Esophagus squamous epithelium (tissue), 5 donors: ENCODE results near the gene PGS1. TPM values are rescaled to one million over a fixed set of nuclear protein-coding genes. Genes with fewer than 3 reads are reported as not detected.

Source experiments
- DNase-seq: peaks from one replicate; lab custom pipeline; 2025; lab: John Stamatoyannopoulos, UW
- H3K27ac ChIP-seq, 4 donors: fragments of 200-600 bp; sonication (generic); one replicate each; pipeline ENCODE4 v1.5.1; 2016 to 2019; ENCODE audit warnings: mild to moderate bottlenecking in 1 of 4
- H3K27me3 ChIP-seq, 4 donors: fragments of 200-600 bp; sonication (generic); 1 replicate in 3 of 4; 2 replicates in 1 of 4; pipeline versions ENCODE4 v1.5.1 to v1.6.0; 2017 to 2021; ENCODE audit warnings: antibody characterized with exemption in 1 of 4
- H3K36me3 ChIP-seq, 3 donors: fragments of 200-600 bp; sonication (generic); one replicate each; pipeline ENCODE4 v1.5.1; 2016 to 2019
- H3K4me1 ChIP-seq, 3 donors: fragments of 200-600 bp; sonication (generic); one replicate each; pipeline ENCODE4 v1.5.1; 2017 to 2019
- H3K4me3 ChIP-seq, 4 donors: fragments of 200-600 bp; sonication (generic); 1 replicate in 3 of 4; 2 replicates in 1 of 4; pipeline ENCODE4 v1.5.1; 2016 to 2019; ENCODE audit warnings: mild to moderate bottlenecking in 2 of 4, moderate library complexity in 1 of 4
- H3K9me3 ChIP-seq, 3 donors: fragments of 200-600 bp; sonication (generic); one replicate each; pipeline ENCODE4 v1.5.1; 2016 to 2019
- CTCF ChIP-seq, 6 experiments: fragments of 450-650 bp in 4 of 6; fragments of 200-600 bp in 2 of 6; sonication (generic) in 2 of 6; IDR thresholded peaks; one replicate each; pipeline ENCODE4 v1.5.1; 2016 to 2019; ENCODE audit warnings: antibody characterized with exemption in 6 of 6, mild to moderate bottlenecking in 4 of 6, moderate library complexity in 4 of 6
- POLR2A ChIP-seq, 4 donors: fragments of 450-650 bp; IDR thresholded peaks; one replicate each; pipeline ENCODE4 v1.6.1; 2017; ENCODE audit warnings: antibody characterized with exemption in 4 of 4, mild to moderate bottlenecking in 4 of 4, moderate library complexity in 3 of 4
- WGBS, 2 donors: methylation state at CpG; one replicate each; pipeline ENCODE4 v1.1.5; 2018; 5-methylcytosine and 5-hydroxymethylcytosine counted together
- intact Hi-C: fragments of 100-400 bp; cut with DNase I; formaldehyde crosslinking; loops from one replicate; pipeline ENCODE4 v1.15.0; 2022
- total RNA-seq, 4 donors: library from RNA; depleted of rRNA; stranded (reverse); fragments of >200 nt; gene quantifications; one replicate each; pipeline ENCODE4 v1.1.0, GENCODE V29; 2016
- donor health status: DM: yes; HTN: yes; CAD: no.

The PGS1 gene
- total RNA-seq, 4 donors from 2014 or later: 18.6 to 32.4 (median 23.0) TPM

- Histone ChIP-seq H3K4me3 (no peak overlapping the region), H3K36me3 (peaks cover 51 to 100% (median 59%) of the 10 kb centered on the region in 3 donors), H3K27me3 (no peaks in the 10 kb centered on the region), H3K9me3 (no peaks in the 10 kb centered on the region), H3K4me1 (peaks cover 10 to 48% (median 16%) of the 10 kb centered on the region in 3 donors), H3K27ac (no peak overlapping the region)
- DNase-seq: no peak
- TF ChIP-seq POLR2A (IDR thresholded peaks at IDR 0.05) (no peak), CTCF (IDR thresholded peaks at IDR 0.05) (no peak)
- 63 to 100% methylated on average over 1 to 5 of the region's 6 CpGs for WGBS, 2 donors
- intact Hi-C loops: no loop called here
These were observed 21.3 kb downstream of the PGS1 start for GRCh38 chr17:78399693-78400144.

DNA sequence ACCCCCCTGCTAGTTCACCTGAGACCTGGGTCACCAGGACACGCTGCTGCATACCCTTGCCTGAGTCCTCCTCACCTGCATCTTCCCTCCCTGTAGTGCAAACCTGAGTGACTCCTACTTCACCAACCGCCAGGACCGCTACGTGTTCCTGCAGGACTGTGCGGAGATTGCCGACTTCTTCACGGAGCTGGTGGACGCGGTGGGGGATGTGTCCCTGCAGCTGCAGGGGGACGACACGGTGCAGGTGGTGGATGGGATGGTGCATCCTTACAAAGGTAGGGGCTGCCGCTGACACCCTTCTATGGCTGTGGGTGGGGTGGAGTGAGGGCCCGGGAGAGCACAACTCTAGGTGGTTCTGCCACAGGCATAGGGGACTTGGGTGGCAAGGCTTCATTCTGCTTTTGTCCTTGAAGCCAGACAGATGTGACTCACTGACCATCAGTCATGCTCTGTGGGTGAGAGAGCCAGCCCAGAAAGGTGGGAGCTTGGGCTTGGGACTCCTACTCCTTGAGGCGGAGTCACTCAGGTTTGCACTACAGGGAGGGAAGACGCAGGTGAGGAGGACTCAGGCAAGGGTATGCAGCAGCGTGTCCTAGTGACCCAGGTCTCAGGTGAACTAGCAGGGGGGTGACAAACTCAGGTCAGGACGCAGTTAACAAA lies 22.3 kb downstream of the PGS1 start:
- Histone ChIP-seq H3K36me3 (peaks cover 51 to 100% (median 57%) of the 10 kb centered on the region in 3 donors), H3K4me3 (no peak overlapping the region), H3K9me3 (no peaks in the 10 kb centered on the region), H3K27me3 (no peaks in the 10 kb centered on the region), H3K4me1 (peaks cover 10 to 39% (median 13%) of the 10 kb centered on the region in 3 donors), H3K27ac (no peak overlapping the region)
- intact Hi-C loops: no loop called here
- 64 to 79% methylated on average over 4 to 6 of the region's 17 CpGs for WGBS, 2 donors
- TF ChIP-seq POLR2A (IDR thresholded peaks at IDR 0.05) (no peak), CTCF (IDR thresholded peaks at IDR 0.05) (no peak)
- DNase-seq: no peak

GRCh38 chr17:78401246-78401645 lies 22.8 kb downstream of the PGS1 start:
- H3K4me3 ChIP-seq: no peak overlapping the region
- peaks cover 7 to 41% (median 13%) of the 10 kb centered on the region in 3 donors for H3K4me1 ChIP-seq
- WGBS, 2 donors: 10 to 67% methylated on average over 1 to 2 of the region's 6 CpGs
- H3K27me3 ChIP-seq: no peaks in the 10 kb centered on the region
- intact Hi-C loops: no loop called here
- H3K27ac ChIP-seq: no peak overlapping the region
- DNase-seq: no peak
- TF ChIP-seq POLR2A (IDR thresholded peaks at IDR 0.05): no peak
- no peak for TF ChIP-seq CTCF (IDR thresholded peaks at IDR 0.05)
- peaks cover 48 to 100% (median 57%) of the 10 kb centered on the region in 3 donors for H3K36me3 ChIP-seq
- H3K9me3 ChIP-seq: no peaks in the 10 kb centered on the region

DNA sequence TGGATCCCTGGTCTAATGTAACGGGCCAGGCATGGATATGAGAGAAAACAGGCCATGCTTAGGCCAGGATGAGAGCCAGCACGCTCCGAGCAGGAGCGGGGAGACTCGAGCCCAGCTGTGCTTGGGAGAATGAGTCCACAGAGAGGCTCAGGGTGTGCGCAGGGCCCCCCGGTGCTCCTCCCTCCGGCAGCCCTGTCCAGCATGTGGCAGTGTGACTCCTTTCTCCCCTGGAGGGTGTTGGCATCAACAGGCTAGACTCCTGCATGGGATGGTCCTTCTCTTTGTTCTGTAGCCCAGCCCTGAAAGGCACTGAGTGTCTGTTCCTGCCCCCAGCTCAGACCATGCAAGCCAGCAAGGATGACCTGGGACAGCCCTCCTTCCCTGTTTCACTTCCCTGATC lies 23.4 kb downstream of the PGS1 start:
- Histone ChIP-seq H3K27ac (no peak overlapping the region), H3K4me1 (peaks cover 5 to 47% (median 17%) of the 10 kb centered on the region in 3 donors), H3K36me3 (peaks cover 42 to 100% (median 57%) of the 10 kb centered on the region in 3 donors), H3K4me3 (no peak overlapping the region), H3K27me3 (no peaks in the 10 kb centered on the region), H3K9me3 (no peaks in the 10 kb centered on the region)
- WGBS, 2 donors: 73% methylated on average over 2 of the region's 8 CpGs; no CpG with 5 or more reads in 1 of the 2 donors
- no peak for TF ChIP-seq CTCF (IDR thresholded peaks at IDR 0.05)
- TF ChIP-seq POLR2A (IDR thresholded peaks at IDR 0.05): no peak
- intact Hi-C loops: no loop called here
- DNase-seq: no peak

DNA sequence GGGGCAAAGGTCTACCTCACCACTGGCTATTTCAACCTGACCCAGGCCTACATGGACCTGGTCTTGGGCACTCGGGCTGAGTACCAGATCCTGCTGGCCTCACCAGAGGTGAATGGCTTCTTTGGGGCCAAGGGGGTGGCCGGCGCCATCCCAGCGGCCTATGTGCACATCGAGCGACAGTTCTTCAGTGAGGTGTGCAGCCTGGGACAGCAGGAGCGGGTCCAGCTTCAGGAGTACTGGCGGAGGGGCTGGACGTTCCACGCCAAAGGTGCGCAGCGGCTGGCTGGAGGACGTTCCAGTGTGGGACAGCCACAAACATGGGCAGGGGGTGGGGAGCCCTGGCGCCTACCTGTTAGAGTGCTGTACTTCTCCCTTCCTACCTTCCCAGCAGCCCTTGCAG lies 25.4 kb downstream of the PGS1 start:
- Histone ChIP-seq H3K4me3 (no peak overlapping the region), H3K4me1 (peaks cover 24 to 48% (median 31%) of the 10 kb centered on the region in 3 donors), H3K27me3 (no peaks in the 10 kb centered on the region), H3K36me3 (peaks cover 37 to 85% (median 46%) of the 10 kb centered on the region in 3 donors), H3K9me3 (no peaks in the 10 kb centered on the region), H3K27ac (no peak overlapping the region)
- intact Hi-C loops: no loop called here
- no peak for DNase-seq
- TF ChIP-seq CTCF (IDR thresholded peaks at IDR 0.05) (no peak), POLR2A (IDR thresholded peaks at IDR 0.05) (no peak)
- WGBS, 2 donors: 95 to 100% methylated on average over 1 to 8 of the region's 14 CpGs
